NOMO-1 (cell line): ENCODE results near the gene PARP1.

Experiments
- DNase-seq, 2 experiments: peaks; one replicate each; lab custom pipeline; 2025; ENCODE audit not compliant: unreplicated experiment in 2 of 2; lab: John Stamatoyannopoulos, UW

Gene PARP1

GRCh38 chr1:226318471-226318870 is 89.4 kb downstream of the PARP1 start:
- no peak for DNase-seq

GRCh38 chr1:226314055-226314454 is 93.8 kb downstream of the PARP1 start:
- DNase-seq = no peak

GRCh38 chr1:226312065-226312464 is 95.8 kb downstream of the PARP1 start:
- no peak for DNase-seq

- DNase-seq = no peak
These were observed 96.5 kb downstream of the PARP1 start for GRCh38 chr1:226311376-226311775.
